ENCODE data around the gene CACNA1F. TPM values are rescaled to one million over a fixed set of nuclear protein-coding genes. Genes with fewer than 3 reads are reported as not detected.
A peak's percentile ranks its signal among the peaks of the same experiment; 100 is the strongest.

Gene CACNA1F
- total and polyA plus RNA-seq, 9 of the 15 experiments (the other 6 are each of a cell fraction or from before 2014, with no cell fraction given): under 0.01 to 0.41 (median 0.03) TPM; not detected in 3

GRCh38 chrX:49270249-49270921 is 37.2 kb upstream of the CACNA1F start (continued):
- TF ChIP-seq, protein P1, sequence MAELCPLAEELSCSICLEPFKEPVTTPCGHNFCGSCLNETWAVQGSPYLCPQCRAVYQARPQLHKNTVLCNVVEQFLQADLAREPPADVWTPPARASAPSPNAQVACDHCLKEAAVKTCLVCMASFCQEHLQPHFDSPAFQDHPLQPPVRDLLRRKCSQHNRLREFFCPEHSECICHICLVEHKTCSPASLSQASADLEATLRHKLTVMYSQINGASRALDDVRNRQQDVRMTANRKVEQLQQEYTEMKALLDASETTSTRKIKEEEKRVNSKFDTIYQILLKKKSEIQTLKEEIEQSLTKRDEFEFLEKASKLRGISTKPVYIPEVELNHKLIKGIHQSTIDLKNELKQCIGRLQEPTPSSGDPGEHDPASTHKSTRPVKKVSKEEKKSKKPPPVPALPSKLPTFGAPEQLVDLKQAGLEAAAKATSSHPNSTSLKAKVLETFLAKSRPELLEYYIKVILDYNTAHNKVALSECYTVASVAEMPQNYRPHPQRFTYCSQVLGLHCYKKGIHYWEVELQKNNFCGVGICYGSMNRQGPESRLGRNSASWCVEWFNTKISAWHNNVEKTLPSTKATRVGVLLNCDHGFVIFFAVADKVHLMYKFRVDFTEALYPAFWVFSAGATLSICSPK (IDR thresholded peaks at IDR 0.05; ENCODE audit: borderline replicate concordance): no peak
- TF ChIP-seq E2F6 (IDR thresholded peaks at IDR 0.05; ENCODE audit: borderline replicate concordance in 1 of 2, extremely low read depth in 1 of 2, insufficient read depth in 1 of 2, insufficient read length in 1 of 2, low read depth in 1 of 2, low read length in 1 of 2, poor library complexity in 1 of 2, severe bottlenecking in 1 of 2): peak; percentile 72 to 85
- TF ChIP-seq ZBTB34 (CRISPR knock-in tag; IDR thresholded peaks at IDR 0.05): no peak
- TF ChIP-seq KDM5B (IDR thresholded peaks at IDR 0.05; ENCODE audit: insufficient replicate concordance, low read depth, low read length): peak; percentile 4
- TF ChIP-seq KLF10 (CRISPR knock-in tag; IDR thresholded peaks at IDR 0.05): no peak
- TF ChIP-seq ZNF224 (CRISPR knock-in tag; IDR thresholded peaks at IDR 0.05): no peak
- TF ChIP-seq BDP1 (IDR thresholded peaks at IDR 0.05; ENCODE audit: insufficient read depth, insufficient read length): no peak
- TF ChIP-seq ZBTB33 (CRISPR knock-in tag; IDR thresholded peaks at IDR 0.05): 0 out of 2 replicates have a peak, but pooled peaks have one; percentile 30
- TF ChIP-seq MCM3 (IDR thresholded peaks at IDR 0.05): no peak
- TF ChIP-seq SMAD2 (IDR thresholded peaks at IDR 0.05; ENCODE audit: low read depth, low read length): no peak
- TF ChIP-seq ZNF77 (CRISPR knock-in tag; IDR thresholded peaks at IDR 0.05): no peak
- TF ChIP-seq, protein P2, sequence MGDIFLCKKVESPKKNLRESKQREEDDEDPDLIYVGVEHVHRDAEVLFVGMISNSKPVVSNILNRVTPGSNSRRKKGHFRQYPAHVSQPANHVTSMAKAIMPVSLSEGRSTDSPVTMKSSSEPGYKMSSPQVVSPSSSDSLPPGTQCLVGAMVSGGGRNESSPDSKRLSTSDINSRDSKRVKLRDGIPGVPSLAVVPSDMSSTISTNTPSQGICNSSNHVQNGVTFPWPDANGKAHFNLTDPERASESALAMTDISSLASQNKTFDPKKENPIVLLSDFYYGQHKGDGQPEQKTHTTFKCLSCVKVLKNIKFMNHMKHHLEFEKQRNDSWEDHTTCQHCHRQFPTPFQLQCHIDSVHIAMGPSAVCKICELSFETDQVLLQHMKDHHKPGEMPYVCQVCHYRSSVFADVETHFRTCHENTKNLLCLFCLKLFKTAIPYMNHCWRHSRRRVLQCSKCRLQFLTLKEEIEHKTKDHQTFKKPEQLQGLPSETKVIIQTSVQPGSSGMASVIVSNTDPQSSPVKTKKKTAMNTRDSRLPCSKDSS (IDR thresholded peaks at IDR 0.05; ENCODE audit: low read depth, partially characterized antibody): no peak
- TF ChIP-seq RBM22 (IDR thresholded peaks at IDR 0.05; ENCODE audit: low read depth, low read length, poor library complexity, severe bottlenecking): no peak
- TF ChIP-seq SRSF7 (optimal IDR thresholded peaks at IDR 0.05; ENCODE audit: low read depth, low read length): no peak
- no peak for TF ChIP-seq RAD51 (IDR thresholded peaks at IDR 0.05; ENCODE audit: borderline replicate concordance, low read depth)
- TF ChIP-seq, protein P3, sequence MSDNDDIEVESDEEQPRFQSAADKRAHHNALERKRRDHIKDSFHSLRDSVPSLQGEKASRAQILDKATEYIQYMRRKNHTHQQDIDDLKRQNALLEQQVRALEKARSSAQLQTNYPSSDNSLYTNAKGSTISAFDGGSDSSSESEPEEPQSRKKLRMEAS (CRISPR knock-in tag; IDR thresholded peaks at IDR 0.05): peak; percentile 64
